Osteocyte (in vitro differentiated cells): ENCODE measurements around the gene MAGIX. TPM values are rescaled to one million over a fixed set of nuclear protein-coding genes. Genes with fewer than 3 reads are reported as not detected.
"Not testable (repeated sequence)": the region's sequence is repeated elsewhere in the genome, so short reads cannot be mapped to it uniquely, and the experiment has no call there.

Experiments
- DNase-seq: peaks from one replicate; pipeline ENCODE4 v3.0.0; 2021; ENCODE audit warnings: mixed read lengths; ENCODE audit not compliant: unreplicated experiment; ENCODE audit errors: extremely low spot score
- H3K27ac Mint-ChIP-seq: one replicate; pipeline ENCODE4 v1.8.0; 2021; ENCODE audit warnings: mild to moderate bottlenecking, mixed read lengths; ENCODE audit not compliant: unreplicated experiment
- H3K27me3 Mint-ChIP-seq: one replicate; pipeline ENCODE4 v1.8.0; 2021; ENCODE audit warnings: mixed read lengths; ENCODE audit not compliant: unreplicated experiment
- H3K36me3 Mint-ChIP-seq: one replicate; pipeline ENCODE4 v1.8.0; 2021; ENCODE audit warnings: mixed read lengths; ENCODE audit not compliant: unreplicated experiment
- H3K4me1 Mint-ChIP-seq: one replicate; pipeline ENCODE4 v1.8.0; 2021; ENCODE audit warnings: mixed read lengths; ENCODE audit not compliant: unreplicated experiment
- H3K4me3 Mint-ChIP-seq: one replicate; pipeline ENCODE4 v1.8.0; 2021; ENCODE audit warnings: mild to moderate bottlenecking, moderate library complexity, mixed read lengths; ENCODE audit not compliant: unreplicated experiment
- H3K9me3 Mint-ChIP-seq: one replicate; pipeline ENCODE4 v1.8.0; 2021; ENCODE audit warnings: mixed read lengths; ENCODE audit not compliant: unreplicated experiment
- total RNA-seq: library from RNA; stranded (reverse); gene quantifications from 2 replicates; pipeline ENCODE4 v1.2.1, GENCODE V29; 2021
- TF ChIP-seq, protein P1 (sequence below): fragments of 200-600 bp; sonication (generic); IDR thresholded peaks from 2 replicates; pipeline ENCODE4 v1.5.0; 2021; ENCODE audit warnings: antibody characterized with exemption, mild to moderate bottlenecking, moderate library complexity

The MAGIX gene
- total RNA-seq, 1 donor from 2014 or later, result 2.3 TPM

DNA sequence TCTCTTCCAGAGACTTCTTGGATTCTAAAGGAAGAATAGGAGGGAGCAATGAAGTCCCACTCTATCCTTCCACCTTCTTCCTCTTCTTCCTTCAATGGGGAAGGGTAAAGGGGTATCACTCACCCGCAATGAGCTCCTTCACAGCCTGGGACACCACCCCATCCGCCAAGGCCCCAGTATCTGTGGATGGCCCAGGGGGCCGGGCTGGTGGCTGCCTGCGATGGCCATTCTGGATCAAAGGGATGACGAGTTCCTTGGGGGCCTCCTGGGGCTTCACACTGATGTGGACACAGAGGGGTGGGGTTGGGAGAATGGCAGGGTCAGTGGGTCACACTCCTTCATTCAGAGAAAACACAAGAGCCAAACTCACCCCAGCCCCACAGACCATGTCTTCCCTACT lies 40.1 kb upstream of the MAGIX start:
- Mint-ChIP-seq H3K9me3 (peaks cover 5% of the 10 kb centered on the region), H3K4me1 (peaks cover 4% of the 10 kb centered on the region), H3K27ac (peak overlapping the region; percentile 94), H3K36me3 (peaks cover 3% of the 10 kb centered on the region), H3K27me3 (no peaks in the 10 kb centered on the region), H3K4me3 (peak overlapping the region; percentile 96)
- DNase-seq, result no peak
- TF ChIP-seq, protein P1, sequence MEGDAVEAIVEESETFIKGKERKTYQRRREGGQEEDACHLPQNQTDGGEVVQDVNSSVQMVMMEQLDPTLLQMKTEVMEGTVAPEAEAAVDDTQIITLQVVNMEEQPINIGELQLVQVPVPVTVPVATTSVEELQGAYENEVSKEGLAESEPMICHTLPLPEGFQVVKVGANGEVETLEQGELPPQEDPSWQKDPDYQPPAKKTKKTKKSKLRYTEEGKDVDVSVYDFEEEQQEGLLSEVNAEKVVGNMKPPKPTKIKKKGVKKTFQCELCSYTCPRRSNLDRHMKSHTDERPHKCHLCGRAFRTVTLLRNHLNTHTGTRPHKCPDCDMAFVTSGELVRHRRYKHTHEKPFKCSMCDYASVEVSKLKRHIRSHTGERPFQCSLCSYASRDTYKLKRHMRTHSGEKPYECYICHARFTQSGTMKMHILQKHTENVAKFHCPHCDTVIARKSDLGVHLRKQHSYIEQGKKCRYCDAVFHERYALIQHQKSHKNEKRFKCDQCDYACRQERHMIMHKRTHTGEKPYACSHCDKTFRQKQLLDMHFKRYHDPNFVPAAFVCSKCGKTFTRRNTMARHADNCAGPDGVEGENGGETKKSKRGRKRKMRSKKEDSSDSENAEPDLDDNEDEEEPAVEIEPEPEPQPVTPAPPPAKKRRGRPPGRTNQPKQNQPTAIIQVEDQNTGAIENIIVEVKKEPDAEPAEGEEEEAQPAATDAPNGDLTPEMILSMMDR, result no peak

DNA sequence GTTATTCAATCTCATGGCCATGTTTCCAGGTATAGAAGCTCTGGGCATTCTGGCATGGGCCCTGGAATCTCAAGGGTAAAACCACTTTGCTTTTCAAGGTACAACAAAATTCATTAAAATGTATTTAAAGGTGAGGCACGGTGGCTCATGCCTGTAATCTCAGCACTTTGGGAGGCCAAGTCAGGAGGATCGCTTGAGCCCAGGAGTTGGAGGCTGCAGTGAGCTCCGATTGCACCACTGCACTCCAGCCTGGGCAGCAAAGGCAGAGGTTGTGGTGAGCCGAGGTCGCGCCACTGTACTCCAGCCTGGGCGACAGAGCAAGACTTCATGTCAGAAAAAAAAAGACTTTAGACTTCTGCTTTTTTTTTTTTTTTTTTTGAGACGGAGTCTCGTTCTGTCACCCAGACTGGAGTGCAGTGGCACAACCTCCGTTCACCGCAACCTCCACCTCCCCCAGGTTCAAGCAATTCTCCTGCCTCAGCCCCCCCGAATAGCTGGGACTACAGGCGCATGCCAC lies 34.8 kb upstream of the MAGIX start:
- H3K27me3 Mint-ChIP-seq, H3K4me3 Mint-ChIP-seq, DNase-seq, H3K9me3 Mint-ChIP-seq, H3K36me3 Mint-ChIP-seq, H3K4me1 Mint-ChIP-seq, H3K27ac Mint-ChIP-seq: not testable (repeated sequence)

DNA sequence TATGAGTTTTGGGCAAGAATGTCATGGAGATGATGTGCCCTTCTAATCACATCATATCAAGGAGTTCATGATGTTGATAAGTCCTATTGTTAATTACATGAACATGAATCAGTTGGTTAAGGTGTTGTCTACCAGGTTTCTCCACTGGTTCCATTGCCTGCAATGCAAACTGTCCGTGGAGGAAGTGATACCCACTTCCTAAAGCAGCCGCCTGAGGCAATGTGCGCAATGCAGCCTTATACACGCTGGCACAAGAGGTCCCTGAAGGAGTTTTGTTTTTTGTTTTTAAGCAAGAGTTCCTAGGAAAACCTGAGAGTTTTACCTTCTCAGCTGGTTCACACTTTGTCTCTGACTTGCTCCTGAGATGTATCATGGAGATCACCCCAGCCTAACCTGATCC lies 33.1 kb upstream of the MAGIX start:
- no peaks in the 10 kb centered on the region for H3K9me3 Mint-ChIP-seq
- H3K4me1 Mint-ChIP-seq, result no peaks in the 10 kb centered on the region
- TF ChIP-seq, protein P1, result no peak
- no peak overlapping the region for H3K27ac Mint-ChIP-seq
- DNase-seq, result no peak
- H3K27me3 Mint-ChIP-seq, result no peaks in the 10 kb centered on the region
- H3K36me3 Mint-ChIP-seq, result no peaks in the 10 kb centered on the region
- H3K4me3 Mint-ChIP-seq, result no peak overlapping the region

DNA sequence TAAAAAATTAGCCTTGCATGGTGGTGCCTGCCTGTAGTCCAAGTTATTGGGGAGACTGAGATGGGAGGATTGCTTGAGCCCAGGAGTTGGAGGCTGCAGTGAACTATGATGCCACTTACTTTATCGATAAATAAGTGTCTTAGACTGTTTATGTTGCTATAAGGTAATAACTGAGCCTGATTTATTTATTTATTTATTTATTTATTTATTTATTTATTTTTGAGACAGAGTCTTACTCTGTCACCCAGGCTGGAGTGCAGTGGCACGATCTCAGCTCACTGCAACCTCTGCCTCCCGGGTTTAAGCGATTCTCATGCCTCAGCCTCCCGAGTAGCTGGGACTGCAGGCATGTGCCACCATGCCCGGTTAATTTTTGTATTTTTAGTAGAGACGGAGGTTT lies 30.3 kb upstream of the MAGIX start:
- H3K27ac Mint-ChIP-seq, H3K27me3 Mint-ChIP-seq, H3K36me3 Mint-ChIP-seq, DNase-seq, H3K4me3 Mint-ChIP-seq, H3K4me1 Mint-ChIP-seq, H3K9me3 Mint-ChIP-seq: not testable (repeated sequence)

DNA sequence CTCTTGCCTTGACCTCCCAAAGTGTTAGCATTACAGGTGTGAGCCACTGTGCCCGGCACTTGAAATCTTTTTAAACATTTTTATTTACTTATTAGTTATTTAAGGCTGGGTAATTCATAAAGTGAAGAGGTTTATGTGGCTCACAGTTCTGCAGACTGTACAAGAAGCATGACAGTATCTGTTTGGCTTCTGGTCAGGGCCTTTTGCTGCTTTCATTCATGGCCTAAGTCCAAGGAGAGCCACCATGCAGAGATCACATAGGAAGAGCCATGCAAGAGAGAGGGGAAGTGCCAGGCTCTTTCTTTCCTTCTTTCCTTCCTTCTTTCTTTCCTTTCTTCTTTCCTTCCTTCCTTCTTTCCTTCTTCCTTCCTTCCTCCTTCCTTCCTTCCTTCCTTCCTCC lies 28.8 kb upstream of the MAGIX start:
- TF ChIP-seq, protein P1, result no peak
- no peak overlapping the region for H3K27ac Mint-ChIP-seq
- H3K27me3 Mint-ChIP-seq, result no peaks in the 10 kb centered on the region
- no peak for DNase-seq
- peaks cover 5% of the 10 kb centered on the region for H3K9me3 Mint-ChIP-seq
- no peaks in the 10 kb centered on the region for H3K36me3 Mint-ChIP-seq
- H3K4me3 Mint-ChIP-seq, result no peak overlapping the region
- H3K4me1 Mint-ChIP-seq, result no peaks in the 10 kb centered on the region

DNA sequence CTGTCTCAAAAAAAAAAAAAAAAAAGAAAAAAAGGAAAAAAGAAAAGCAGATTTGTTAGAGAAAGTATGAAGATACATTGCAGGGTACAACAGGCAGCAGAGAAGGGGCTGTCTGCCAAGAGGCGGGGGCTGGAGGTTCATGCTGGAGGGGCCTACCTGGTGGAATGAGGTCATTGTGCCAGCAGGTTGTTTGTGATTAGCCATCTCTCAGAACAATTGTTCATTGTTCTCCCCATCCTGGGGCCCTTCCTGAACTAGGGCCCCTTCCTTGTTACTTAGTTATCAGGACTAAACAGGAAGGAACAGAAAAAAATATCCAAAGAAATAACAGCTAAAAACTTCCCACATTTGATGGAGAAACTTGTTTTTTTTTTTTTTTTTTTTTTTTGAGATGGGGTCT lies 25.1 kb upstream of the MAGIX start:
- DNase-seq, result no peak
- H3K27ac Mint-ChIP-seq, result no peak overlapping the region
- peaks cover 27% of the 10 kb centered on the region for H3K9me3 Mint-ChIP-seq
- TF ChIP-seq, protein P1, result no peak
- no peak overlapping the region for H3K4me3 Mint-ChIP-seq
- H3K36me3 Mint-ChIP-seq, result no peaks in the 10 kb centered on the region
- H3K27me3 Mint-ChIP-seq, result no peaks in the 10 kb centered on the region
- no peaks in the 10 kb centered on the region for H3K4me1 Mint-ChIP-seq
